Trophoblast cell (in vitro differentiated cells and primary cell): Measurements from ENCODE around the gene PITX3. TPM values are rescaled to one million over a fixed set of nuclear protein-coding genes. Genes with fewer than 3 reads are reported as not detected.

Experiments
- DNase-seq, 2 donors: peaks; one replicate each; pipeline ENCODE4 v3.0.0-alpha.2; 2016
- H2AFZ ChIP-seq: 2 replicates; pipeline ENCODE4 v1.6.1; 2013; ENCODE audit warnings: low read length, moderate library complexity, mild to moderate bottlenecking; ENCODE audit not compliant: insufficient read depth, poor library complexity
- H2AK5ac ChIP-seq: 2 replicates; pipeline ENCODE4 v1.6.1; 2013; ENCODE audit warnings: mild to moderate bottlenecking, low read length
- H2BK120ac ChIP-seq: 2 replicates; pipeline ENCODE4 v1.6.1; 2013; ENCODE audit warnings: low read length, mild to moderate bottlenecking, moderate library complexity; ENCODE audit not compliant: insufficient read depth, poor library complexity
- H2BK12ac ChIP-seq: 2 replicates; pipeline ENCODE4 v1.6.1; 2013; ENCODE audit warnings: mild to moderate bottlenecking, low read length, moderate library complexity
- H2BK5ac ChIP-seq: 2 replicates; pipeline ENCODE4 v1.6.1; 2013; ENCODE audit warnings: low read length, low read depth, moderate library complexity, mild to moderate bottlenecking; ENCODE audit not compliant: poor library complexity
- H3K14ac ChIP-seq: 2 replicates; pipeline ENCODE4 v1.6.1; 2013; ENCODE audit warnings: mild to moderate bottlenecking, low read length
- H3K18ac ChIP-seq: 2 replicates; pipeline ENCODE4 v1.6.1; 2013; ENCODE audit warnings: mild to moderate bottlenecking, low read length
- H3K23ac ChIP-seq: 2 replicates; pipeline ENCODE4 v1.6.1; 2013; ENCODE audit warnings: low read length
- H3K27ac ChIP-seq: 2 replicates; pipeline ENCODE4 v1.5.1; 2013; ENCODE audit warnings: low read depth, mild to moderate bottlenecking, inconsistent platforms, low read length, moderate library complexity
- H3K27me3 ChIP-seq: 2 replicates; pipeline ENCODE4 v1.6.1; 2013; ENCODE audit warnings: inconsistent platforms, mild to moderate bottlenecking, low read length, moderate library complexity; ENCODE audit not compliant: insufficient read depth
- H3K36me3 ChIP-seq, 2 experiments: 1 replicate in 1 of 2; 2 replicates in 1 of 2; pipeline ENCODE4 v1.6.1; 2013; ENCODE audit warnings: low read length in 2 of 2, mild to moderate bottlenecking in 2 of 2, moderate library complexity in 1 of 2; ENCODE audit not compliant: insufficient read depth in 2 of 2, control insufficient read depth in 1 of 2
- H3K4ac ChIP-seq: 2 replicates; pipeline ENCODE4 v1.6.1; 2013; ENCODE audit warnings: low read depth, mild to moderate bottlenecking, low read length, moderate library complexity
- H3K4me1 ChIP-seq, 2 experiments: 1 replicate in 1 of 2; 2 replicates in 1 of 2; pipeline ENCODE4 v1.6.1; 2013; ENCODE audit warnings: low read length in 2 of 2, mild to moderate bottlenecking in 2 of 2, moderate library complexity in 1 of 2; ENCODE audit not compliant: insufficient read depth in 2 of 2, control insufficient read depth in 1 of 2
- H3K4me2 ChIP-seq: 2 replicates; pipeline ENCODE4 v1.6.1; 2013; ENCODE audit warnings: inconsistent platforms, mild to moderate bottlenecking, low read length, moderate library complexity
- H3K4me3 ChIP-seq: 2 replicates; pipeline ENCODE4 v1.5.1; 2013; ENCODE audit warnings: mild to moderate bottlenecking, low read depth, low read length, inconsistent platforms
- H3K79me1 ChIP-seq: one replicate; pipeline ENCODE4 v1.6.1; 2013; ENCODE audit warnings: low read length
- H3K79me2 ChIP-seq: 2 replicates; pipeline ENCODE4 v1.6.1; 2013; ENCODE audit warnings: low read length, mild to moderate bottlenecking; ENCODE audit not compliant: control insufficient read depth, insufficient read depth, poor library complexity
- H3K9ac ChIP-seq: 2 replicates; pipeline ENCODE4 v1.6.1; 2013; ENCODE audit warnings: mild to moderate bottlenecking, low read length
- H3K9me3 ChIP-seq: 2 replicates; pipeline ENCODE4 v1.6.1; 2013; ENCODE audit warnings: low read depth, mild to moderate bottlenecking, control low read depth, inconsistent platforms, low read length; ENCODE audit not compliant: insufficient read depth
- H4K12ac ChIP-seq: 2 replicates; pipeline ENCODE4 v1.6.1; 2013; ENCODE audit warnings: low read depth, mild to moderate bottlenecking, low read length, moderate library complexity
- H4K8ac ChIP-seq: 2 replicates; pipeline ENCODE4 v1.6.1; 2013; ENCODE audit warnings: low read depth, mild to moderate bottlenecking, low read length, moderate library complexity
- H4K91ac ChIP-seq: one replicate; pipeline ENCODE4 v1.6.1; 2013; ENCODE audit warnings: low read depth, mild to moderate bottlenecking, low read length, moderate library complexity
- WGBS: extraction: QIAGEN DNeasy Blood & Tissue Kit; methylation state at CpG from one replicate; pipeline ENCODE4 v1.1.7; 2013; ENCODE audit warnings: missing lambda C conversion rate; ENCODE audit not compliant: insufficient read length, insufficient coverage; ENCODE audit errors: extremely low coverage; 5-methylcytosine and 5-hydroxymethylcytosine counted together
- polyA plus RNA-seq: library from polyadenylated mRNA; stranded (reverse); fragments of 200-250 nt; gene quantifications from 2 replicates; pipeline ENCODE4 v1.2.3, GENCODE V29; 2013

Gene PITX3
- 0.04 TPM in 1 of 2 replicates, not detected in the other for polyA plus RNA-seq

DNA sequence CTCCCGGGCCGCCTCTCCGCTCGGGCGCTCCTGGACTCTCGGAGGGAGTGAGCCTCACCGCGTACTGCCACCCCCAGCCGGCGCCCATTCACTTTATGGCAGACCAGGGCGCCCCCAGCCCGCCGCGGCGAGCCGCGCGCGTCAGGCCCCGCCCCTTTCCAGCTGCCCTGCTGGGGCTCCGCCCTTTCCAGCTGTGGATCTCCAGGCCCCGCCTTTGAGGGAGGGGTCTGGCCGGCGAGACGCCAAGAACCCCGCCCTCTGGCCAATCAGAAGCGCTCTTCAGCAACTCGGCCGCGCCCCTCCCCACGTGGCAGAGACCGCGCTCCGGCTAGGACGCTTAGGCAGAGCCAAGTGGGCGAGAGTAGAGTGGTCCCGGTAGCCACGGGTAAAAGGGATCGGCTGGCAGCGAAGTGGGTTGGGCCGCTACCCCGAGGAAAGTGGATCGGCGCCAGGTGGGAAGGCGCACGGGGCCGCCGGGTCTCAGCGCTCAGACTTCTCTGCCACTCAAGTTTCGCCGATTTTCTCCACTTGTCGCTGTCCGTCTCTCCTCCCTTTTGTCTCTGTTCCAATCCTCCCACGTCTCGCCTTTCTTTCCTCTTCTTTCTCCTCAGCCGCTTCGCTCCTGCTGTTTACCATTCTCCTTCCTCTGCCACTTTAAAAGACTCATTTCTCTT lies at the start of gene PITX3:
Gene PITX3 (minus strand): TSS at position 69 of the 674 bp plus-strand sequence. CDS start 9,432 bp downstream, outside the sequence.
- H3K4ac ChIP-seq, result no peak within 1 kb of the TSS
- H2BK5ac ChIP-seq, result no peak within 1 kb of the TSS
- no peak within 1 kb of the TSS for H2BK120ac ChIP-seq
- no peak within 1 kb of the TSS for H3K9ac ChIP-seq
- peaks cover 6% of the 10 kb centered on the region for H3K9me3 ChIP-seq
- no peak within 1 kb of the TSS for H3K23ac ChIP-seq
- no peaks in the 10 kb centered on the region for H3K36me3 ChIP-seq
- H3K14ac ChIP-seq, result no peak within 1 kb of the TSS
- no peak within 1 kb of the TSS for H3K18ac ChIP-seq
- DNase-seq, result peak; percentile 95 to 96
- H3K4me3 ChIP-seq, result peak within 1 kb of the TSS; percentile 69
- no peak within 1 kb of the TSS for H3K27ac ChIP-seq
- H4K12ac ChIP-seq, result no peak within 1 kb of the TSS
- no peak within 1 kb of the TSS for H2BK12ac ChIP-seq
- peaks cover 8% of the 10 kb centered on the region for H3K79me1 ChIP-seq
- peaks cover 6 to 15% of the 10 kb centered on the region in 2 experiments for H3K4me1 ChIP-seq
- H2AK5ac ChIP-seq, result no peak within 1 kb of the TSS
- H3K79me2 ChIP-seq, result peaks cover 4% of the 10 kb centered on the region
- peak within 1 kb of the TSS; percentile 90 for H3K4me2 ChIP-seq
- WGBS, result no CpG with 5 or more reads among the region's 57 CpGs
- peak within 1 kb of the TSS; percentile 17 for H2AFZ ChIP-seq
- H4K91ac ChIP-seq, result no peak within 1 kb of the TSS
- no peak within 1 kb of the TSS for H4K8ac ChIP-seq
- H3K27me3 ChIP-seq, result peaks cover 36% of the 10 kb centered on the region

- H4K91ac ChIP-seq, result no peak overlapping the region
- H3K4me2 ChIP-seq, result no peak overlapping the region
- no peak overlapping the region for H2BK12ac ChIP-seq
- H3K79me1 ChIP-seq, result no peaks in the 10 kb centered on the region
- no peak overlapping the region for H3K23ac ChIP-seq
- H3K4me1 ChIP-seq, result peaks cover 0 to 7% of the 10 kb centered on the region in 2 experiments
- no peak overlapping the region for H2AFZ ChIP-seq
- H2BK120ac ChIP-seq, result no peak overlapping the region
- no peak overlapping the region for H3K4me3 ChIP-seq
- no peak overlapping the region for H3K18ac ChIP-seq
- H3K9me3 ChIP-seq, result no peaks in the 10 kb centered on the region
- peak in 1 of 2 donors; percentile 64 for DNase-seq
- no peak overlapping the region for H3K14ac ChIP-seq
- H2BK5ac ChIP-seq, result no peak overlapping the region
- H3K4ac ChIP-seq, result no peak overlapping the region
- H3K27me3 ChIP-seq, result no peaks in the 10 kb centered on the region
- no peak overlapping the region for H4K8ac ChIP-seq
- no peak overlapping the region for H2AK5ac ChIP-seq
- no peaks in the 10 kb centered on the region for H3K79me2 ChIP-seq
- no peak overlapping the region for H3K9ac ChIP-seq
- peaks cover 0 to 2% of the 10 kb centered on the region in 2 experiments for H3K36me3 ChIP-seq
- no peak overlapping the region for H4K12ac ChIP-seq
- no peak overlapping the region for H3K27ac ChIP-seq
- WGBS, result no CpG with 5 or more reads among the region's 3 CpGs
These were observed 48.5 kb upstream of the PITX3 start for GRCh38 chr10:102289840-102290239.

DNA sequence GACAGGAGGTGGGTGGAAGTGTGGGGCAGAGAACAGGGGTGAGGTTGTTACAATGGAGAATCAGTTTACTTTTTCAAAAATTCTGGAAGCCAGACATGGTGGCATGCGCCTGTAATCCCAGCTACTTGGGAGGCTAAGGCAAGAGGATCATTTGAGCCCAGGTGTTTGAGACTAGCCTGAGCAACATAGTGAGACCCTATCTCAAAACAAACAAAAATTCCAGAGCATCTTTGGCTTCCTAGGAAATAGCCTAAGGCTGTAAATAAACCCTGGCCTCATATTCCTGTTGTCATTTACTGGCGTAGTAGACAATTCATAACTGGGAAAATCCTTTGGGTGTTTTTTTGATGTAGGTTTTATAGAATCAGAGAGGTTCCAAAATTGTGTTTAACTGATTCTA lies 48.0 kb upstream of the PITX3 start:
- Histone ChIP-seq H4K8ac (no peak overlapping the region), H4K12ac (no peak overlapping the region), H3K23ac (no peak overlapping the region), H3K4ac (no peak overlapping the region), H3K27ac (no peak overlapping the region), H3K36me3 (peaks cover 0 to 2% of the 10 kb centered on the region in 2 experiments), H3K4me2 (no peak overlapping the region), H3K27me3 (no peaks in the 10 kb centered on the region), H3K4me1 (peaks cover 0 to 7% of the 10 kb centered on the region in 2 experiments), H3K18ac (no peak overlapping the region), H3K79me2 (no peaks in the 10 kb centered on the region), H3K14ac (no peak overlapping the region), H4K91ac (no peak overlapping the region), H2AK5ac (no peak overlapping the region), H2BK5ac (no peak overlapping the region), H2BK120ac (no peak overlapping the region), H3K9me3 (no peaks in the 10 kb centered on the region), H3K79me1 (no peaks in the 10 kb centered on the region), H3K4me3 (no peak overlapping the region), H2AFZ (no peak overlapping the region), H3K9ac (no peak overlapping the region), H2BK12ac (no peak overlapping the region)
- DNase-seq, result peak; percentile 52 to 95
- no CpG with 5 or more reads among the region's 2 CpGs for WGBS

GRCh38 chr10:102287991-102288390 lies 46.7 kb upstream of the PITX3 start:
- H3K79me2 ChIP-seq, result no peaks in the 10 kb centered on the region
- H2AFZ ChIP-seq, result no peak overlapping the region
- H2BK120ac ChIP-seq, result no peak overlapping the region
- peaks cover 0 to 7% of the 10 kb centered on the region in 2 experiments for H3K4me1 ChIP-seq
- no peak overlapping the region for H4K91ac ChIP-seq
- no peak overlapping the region for H4K12ac ChIP-seq
- H2AK5ac ChIP-seq, result no peak overlapping the region
- no CpG with 5 or more reads among the region's 4 CpGs for WGBS
- no peak overlapping the region for H3K4me3 ChIP-seq
- H3K27ac ChIP-seq, result no peak overlapping the region
- H3K18ac ChIP-seq, result no peak overlapping the region
- H3K4ac ChIP-seq, result no peak overlapping the region
- no peak overlapping the region for H3K14ac ChIP-seq
- no peak for DNase-seq
- H3K36me3 ChIP-seq, result no peaks in the 10 kb centered on the region
- H2BK12ac ChIP-seq, result no peak overlapping the region
- no peak overlapping the region for H4K8ac ChIP-seq
- H3K23ac ChIP-seq, result no peak overlapping the region
- no peaks in the 10 kb centered on the region for H3K9me3 ChIP-seq
- H3K27me3 ChIP-seq, result no peaks in the 10 kb centered on the region
- no peak overlapping the region for H3K4me2 ChIP-seq
- no peaks in the 10 kb centered on the region for H3K79me1 ChIP-seq
- H2BK5ac ChIP-seq, result no peak overlapping the region
- no peak overlapping the region for H3K9ac ChIP-seq
